ENCODE data around the gene SSRP1. TPM values are rescaled to one million over a fixed set of nuclear protein-coding genes. Genes with fewer than 3 reads are reported as not detected.

The SSRP1 gene
- total and polyA plus RNA-seq, 7 donors: 30.5 to 91.3 (median 54.6) TPM

GRCh38 chr11:57348052-57348451 is 12.4 kb upstream of the SSRP1 start:
- no peak overlapping the region for H3K4me3 ChIP-seq
- H3K27me3 ChIP-seq: no peaks in the 10 kb centered on the region
- no peaks in the 10 kb centered on the region for H3K36me3 ChIP-seq
- H3K4me1 ChIP-seq: peaks cover 0 to 7% (median 5%) of the 10 kb centered on the region in 4 donors
- H3K27ac ChIP-seq: no peak overlapping the region
- intact Hi-C loops (cut with DNase I): loop anchor here (5.0 kb wide), 1 partner anchor 84 kb away; no protein-coding TSS in a partner anchor
- 87% methylated on average over 7 of the region's 7 CpGs for WGBS, 2 donors
- no peak for TF ChIP-seq POLR2A (IDR thresholded peaks at IDR 0.05)
- TF ChIP-seq POLR2AphosphoS5 (IDR thresholded peaks at IDR 0.05): no peak
- DNase-seq: no peak
- no peaks in the 10 kb centered on the region for H3K9me3 ChIP-seq

DNA sequence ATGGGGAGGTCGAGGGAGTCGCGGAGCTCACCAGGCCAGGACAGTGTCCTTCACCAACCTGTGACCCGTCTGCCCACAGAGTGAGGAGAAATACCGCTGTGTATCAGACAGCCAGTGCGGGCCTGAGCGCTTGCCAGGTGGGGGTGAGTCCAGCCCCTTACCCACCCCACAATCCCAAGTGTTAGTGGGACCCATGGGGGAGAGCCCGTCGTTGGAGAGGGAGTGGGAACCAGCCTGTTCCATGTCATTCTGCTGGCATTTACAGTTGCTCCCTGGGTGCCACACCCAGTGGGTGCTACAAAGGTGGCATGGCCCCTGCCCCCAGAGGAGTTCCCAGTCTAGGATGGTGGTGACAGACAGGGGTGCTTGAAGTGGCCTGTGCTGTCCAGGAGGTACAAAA is 11.6 kb upstream of the SSRP1 start:
- intact Hi-C loops (cut with DNase I): loop anchor here (5.0 kb wide), 1 partner anchor 85 kb away; no protein-coding TSS in a partner anchor
- Histone ChIP-seq H3K9me3 (no peaks in the 10 kb centered on the region), H3K4me3 (no peak overlapping the region), H3K36me3 (no peaks in the 10 kb centered on the region), H3K27ac (no peak overlapping the region), H3K4me1 (peaks cover 0 to 7% (median 5%) of the 10 kb centered on the region in 4 donors), H3K27me3 (no peaks in the 10 kb centered on the region)
- WGBS, 2 donors: 82 to 89% methylated on average over 9 of the region's 9 CpGs
- DNase-seq: no peak
- TF ChIP-seq EP300 (IDR thresholded peaks at IDR 0.05): no peak
- no peak for TF ChIP-seq CTCF (IDR thresholded peaks at IDR 0.05)
- TF ChIP-seq POLR2A (IDR thresholded peaks at IDR 0.05): no peak
- TF ChIP-seq POLR2AphosphoS5 (IDR thresholded peaks at IDR 0.05): no peak

DNA sequence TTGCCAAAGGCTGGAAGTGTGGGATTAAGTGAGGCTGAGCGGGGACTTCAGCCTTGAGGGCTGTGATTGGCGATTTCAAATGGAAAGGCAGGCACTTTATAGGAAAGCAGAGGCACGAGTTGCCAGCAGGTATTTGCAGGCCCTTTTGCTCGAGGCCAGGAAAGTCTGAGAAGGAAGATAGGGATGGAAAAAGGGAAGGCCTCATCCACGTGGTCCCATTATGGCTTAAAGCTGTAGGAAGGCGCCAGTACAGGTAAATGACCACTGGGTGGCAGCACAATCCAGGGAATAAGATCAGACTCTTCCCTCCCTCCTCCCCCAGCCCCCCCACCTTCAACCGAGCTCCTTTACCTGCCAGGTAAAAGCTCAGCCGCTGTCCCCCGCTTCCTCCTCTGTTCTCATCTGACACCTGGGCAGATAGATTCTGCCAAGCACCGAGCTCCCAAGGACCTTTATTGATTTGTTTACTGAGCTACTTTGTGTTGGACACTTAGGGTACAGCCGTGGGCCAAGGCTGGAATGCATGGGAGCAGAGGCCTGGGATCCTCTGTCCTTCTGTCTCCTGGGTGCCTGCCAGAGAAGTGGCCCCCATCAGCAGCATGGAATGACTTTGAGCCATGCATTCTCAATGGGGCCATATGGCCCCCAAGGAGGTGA is 10.0 kb upstream of the SSRP1 start:
- Histone ChIP-seq H3K36me3 (no peaks in the 10 kb centered on the region), H3K27me3 (peaks cover 0 to 4% (median 0%) of the 10 kb centered on the region in 3 donors), H3K9me3 (no peaks in the 10 kb centered on the region), H3K27ac (no peak overlapping the region), H3K4me1 (peaks cover 0 to 7% (median 5%) of the 10 kb centered on the region in 4 donors), H3K4me3 (no peak overlapping the region)
- intact Hi-C loops (cut with DNase I): loop anchor here (2.0 to 5.0 kb wide), 2 partner anchors 87 to 181 kb away; no protein-coding TSS in a partner anchor
- 16 to 24% methylated on average over 11 of the region's 11 CpGs for WGBS, 2 donors
- peak; percentile 80 for DNase-seq
- TF ChIP-seq POLR2A (IDR thresholded peaks at IDR 0.05): no peak
- TF ChIP-seq POLR2AphosphoS5 (IDR thresholded peaks at IDR 0.05): no peak
- TF ChIP-seq CTCF (IDR thresholded peaks at IDR 0.05): peak in 3 of 4 experiments; percentile 31 to 84 (median 46)

GRCh38 chr11:57344826-57345225 is 9.1 kb upstream of the SSRP1 start:
- H3K27me3 ChIP-seq: peaks cover 0 to 4% (median 0%) of the 10 kb centered on the region in 3 donors
- intact Hi-C loops (cut with DNase I): loop anchor here (2.0 to 5.0 kb wide), 2 partner anchors 87 to 182 kb away; no protein-coding TSS in a partner anchor
- peaks cover 0 to 4% (median 3%) of the 10 kb centered on the region in 4 donors for H3K4me1 ChIP-seq
- no peak overlapping the region for H3K4me3 ChIP-seq
- DNase-seq: no peak
- no peak for TF ChIP-seq POLR2A (IDR thresholded peaks at IDR 0.05)
- no peak for TF ChIP-seq POLR2AphosphoS5 (IDR thresholded peaks at IDR 0.05)
- no peak overlapping the region for H3K27ac ChIP-seq
- no peaks in the 10 kb centered on the region for H3K9me3 ChIP-seq
- 93 to 96% methylated on average over 10 of the region's 10 CpGs for WGBS, 2 donors
- H3K36me3 ChIP-seq: no peaks in the 10 kb centered on the region

GRCh38 chr11:57343825-57344224 is 8.1 kb upstream of the SSRP1 start:
- Histone ChIP-seq H3K4me3 (no peak overlapping the region), H3K27me3 (peaks cover 0 to 4% (median 0%) of the 10 kb centered on the region in 3 donors), H3K36me3 (no peaks in the 10 kb centered on the region), H3K9me3 (no peaks in the 10 kb centered on the region), H3K27ac (no peak overlapping the region), H3K4me1 (no peaks in the 10 kb centered on the region)
- WGBS, 2 donors: 82 to 85% methylated on average over 7 of the region's 7 CpGs
- intact Hi-C loops (cut with DNase I): loop anchor here (2.0 kb wide), 1 partner anchor 183 kb away; no protein-coding TSS in a partner anchor
- no peak for TF ChIP-seq CTCF (IDR thresholded peaks at IDR 0.05)
- no peak for TF ChIP-seq EP300 (IDR thresholded peaks at IDR 0.05)
- no peak for TF ChIP-seq POLR2AphosphoS5 (IDR thresholded peaks at IDR 0.05)
- no peak for TF ChIP-seq POLR2A (IDR thresholded peaks at IDR 0.05)
- DNase-seq: no peak
